Liver (tissue), 9 donors: ENCODE data around the gene DAPK1. TPM values are rescaled to one million over a fixed set of nuclear protein-coding genes. Genes with fewer than 3 reads are reported as not detected.
A peak's percentile ranks its signal among the peaks of the same experiment; 100 is the strongest.

ENCODE experiments used
- DNase-seq: peaks from one replicate; pipeline ENCODE4 v3.0.0-alpha.2; 2017; ENCODE audit warnings: low spot score
- H3K27ac ChIP-seq, 2 donors: one replicate each; pipeline ENCODE4 v1.7.0; 2013; ENCODE audit warnings: inconsistent platforms in 2 of 2, low read length in 2 of 2, control low read depth in 1 of 2, low read depth in 1 of 2, mild to moderate bottlenecking in 1 of 2
- H3K27me3 ChIP-seq, 4 donors: one replicate each; pipeline versions ENCODE4 v1.6.1 to v1.7.0; 2013; ENCODE audit warnings: low read length in 3 of 4, inconsistent platforms in 1 of 4, mild to moderate bottlenecking in 1 of 4, moderate library complexity in 1 of 4; ENCODE audit not compliant: control insufficient read depth in 4 of 4, insufficient read depth in 4 of 4
- H3K36me3 ChIP-seq, 4 donors: one replicate each; pipeline versions ENCODE4 v1.6.1 to v1.7.0; 2013; ENCODE audit warnings: low read length in 3 of 4, mild to moderate bottlenecking in 3 of 4, low read depth in 1 of 4, moderate library complexity in 1 of 4; ENCODE audit not compliant: control insufficient read depth in 4 of 4, insufficient read depth in 3 of 4
- H3K4me1 ChIP-seq, 4 donors: one replicate each; pipeline versions ENCODE4 v1.6.1 to v1.7.0; 2013; ENCODE audit warnings: low read length in 3 of 4, mild to moderate bottlenecking in 3 of 4, moderate library complexity in 1 of 4; ENCODE audit not compliant: control insufficient read depth in 4 of 4, insufficient read depth in 4 of 4
- H3K4me3 ChIP-seq, 3 donors: one replicate each; pipeline versions ENCODE4 v1.6.1 to v1.7.0; 2013; ENCODE audit warnings: low read length in 3 of 3, control low read depth in 1 of 3, low read depth in 1 of 3, mild to moderate bottlenecking in 1 of 3
- H3K9ac ChIP-seq, 2 donors: one replicate each; pipeline ENCODE4 v1.7.0; 2013; ENCODE audit warnings: low read length in 2 of 2, mild to moderate bottlenecking in 2 of 2, moderate library complexity in 2 of 2, control low read depth in 1 of 2, low read depth in 1 of 2
- H3K9me3 ChIP-seq, 4 donors: one replicate each; pipeline versions ENCODE4 v1.6.1 to v1.7.0; 2013; ENCODE audit warnings: low read length in 3 of 4; ENCODE audit not compliant: control insufficient read depth in 4 of 4
- EGR1 ChIP-seq, 2 donors: IDR thresholded peaks; 2 replicates each; pipeline ENCODE4 v1.6.1; 2016 to 2018; ENCODE audit warnings: antibody characterized with exemption in 2 of 2, low read depth in 2 of 2
- FOXA1 ChIP-seq: IDR thresholded peaks from 2 replicates; pipeline ENCODE4 v1.6.1; 2016; ENCODE audit warnings: antibody characterized with exemption
- FOXA2 ChIP-seq: IDR thresholded peaks from 2 replicates; pipeline ENCODE4 v1.6.1; 2016; ENCODE audit warnings: antibody characterized with exemption
- HNF4A ChIP-seq, 2 donors: conservative IDR thresholded peaks; 2 replicates each; pipeline ENCODE4 v1.6.1; 2016; ENCODE audit warnings: antibody characterized with exemption in 2 of 2, mild to moderate bottlenecking in 2 of 2
- HNF4G ChIP-seq: IDR thresholded peaks from 2 replicates; pipeline ENCODE4 v1.6.1; 2016; ENCODE audit warnings: antibody characterized with exemption
- NR2F2 ChIP-seq: IDR thresholded peaks from 2 replicates; pipeline ENCODE4 v1.6.1; 2016; ENCODE audit warnings: antibody characterized with exemption
- RAD21 ChIP-seq, 2 donors: IDR thresholded peaks; 2 replicates each; pipeline ENCODE4 v1.6.1; 2016; ENCODE audit warnings: antibody characterized with exemption in 2 of 2, mild to moderate bottlenecking in 2 of 2
- RXRA ChIP-seq, 2 donors: IDR thresholded peaks; 2 replicates each; pipeline ENCODE4 v1.6.1; 2017 to 2018; ENCODE audit warnings: antibody characterized with exemption in 2 of 2, mild to moderate bottlenecking in 1 of 2
- SP1 ChIP-seq: IDR thresholded peaks from 2 replicates; pipeline ENCODE4 v1.6.1; 2018; ENCODE audit warnings: antibody characterized with exemption, mild to moderate bottlenecking
- TAF1 ChIP-seq: conservative IDR thresholded peaks from 2 replicates; pipeline ENCODE4 v1.6.1; 2016; ENCODE audit warnings: antibody characterized with exemption, mild to moderate bottlenecking
- WGBS: extraction: QIAGEN DNeasy Blood & Tissue Kit; methylation state at CpG from one replicate; pipeline ENCODE4 v1.1.7; 2013; 5-methylcytosine and 5-hydroxymethylcytosine counted together
- polyA plus RNA-seq, 2 donors: library from polyadenylated mRNA; stranded (reverse) in 1 of 2; unstranded in 1 of 2; fragments of 200-250 nt in 1 of 2; fragments of >200 nt in 1 of 2; fragmentation: Nextera tagmentation in 1 of 2; extraction: Ambion mirVana in 1 of 2; gene quantifications; one replicate each; pipeline versions ENCODE4 v1.2.1 to v1.2.3, GENCODE V29; 2013 to 2015
- total RNA-seq, 2 donors: library from RNA; depleted of rRNA; stranded (reverse); fragments of >200 nt; gene quantifications; one replicate each; pipeline ENCODE4 v1.2.3, GENCODE V29; 2014
- TF ChIP-seq, protein P1 (sequence below): fragments of 150-350 bp; IDR thresholded peaks from 2 replicates; pipeline ENCODE4 v1.5.1; 2017; ENCODE audit warnings: improper control_type of control experiment, low read depth, low read length; ENCODE audit not compliant: missing input control
- TF ChIP-seq, protein P2 (sequence below): IDR thresholded peaks from 2 replicates; pipeline ENCODE4 v1.6.1; 2016; ENCODE audit warnings: antibody characterized with exemption
- TF ChIP-seq, protein P3 (sequence below): IDR thresholded peaks from 2 replicates; pipeline ENCODE4 v1.6.1; 2016; ENCODE audit warnings: antibody characterized with exemption
- TF ChIP-seq, protein P4 (sequence below): IDR thresholded peaks from 2 replicates; pipeline ENCODE4 v1.6.1; 2016; ENCODE audit warnings: antibody characterized with exemption
- TF ChIP-seq, protein P5 (sequence below): IDR thresholded peaks from 2 replicates; pipeline ENCODE4 v1.6.1; 2016; ENCODE audit warnings: antibody characterized with exemption, mild to moderate bottlenecking
- donor health status: healthy.
- donor health status: healthy.
- donor health status: healthy.
- donor health status: healthy.
- donor health status: healthy.

The DAPK1 gene
- total and polyA plus RNA-seq, 4 donors: 14.0 to 40.8 (median 21.8) TPM

DNA sequence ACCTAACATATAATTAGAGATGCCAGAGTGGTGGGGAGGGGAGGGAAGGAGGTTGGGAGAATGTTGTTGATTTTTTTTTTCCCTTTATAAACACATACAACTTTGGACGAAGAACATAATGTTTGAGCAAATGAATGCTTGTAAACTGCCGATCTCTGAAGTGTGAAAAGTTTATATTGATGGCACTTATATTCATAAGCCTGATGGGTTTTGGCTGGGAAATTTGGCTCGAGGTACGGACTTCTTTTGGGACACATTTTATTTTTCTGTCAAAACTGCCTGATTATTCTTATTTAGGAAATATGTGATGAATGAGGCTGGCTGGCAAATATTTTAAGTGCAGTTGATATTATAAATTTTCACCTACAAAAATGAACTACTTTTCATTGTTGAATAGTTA is 9.9 kb downstream of the DAPK1 start:
- peaks cover 0 to 20% (median 3%) of the 10 kb centered on the region in 4 donors for H3K36me3 ChIP-seq
- H3K4me1 ChIP-seq: peaks cover 1 to 54% (median 28%) of the 10 kb centered on the region in 4 donors
- DNase-seq: no peak
- H3K27me3 ChIP-seq: no peaks in the 10 kb centered on the region
- WGBS: 82% methylated on average over 4 of the region's 4 CpGs
- H3K4me3 ChIP-seq: no peak overlapping the region
- H3K27ac ChIP-seq: no peak overlapping the region
- H3K9me3 ChIP-seq: no peaks in the 10 kb centered on the region
- TF ChIP-seq, protein P1, sequence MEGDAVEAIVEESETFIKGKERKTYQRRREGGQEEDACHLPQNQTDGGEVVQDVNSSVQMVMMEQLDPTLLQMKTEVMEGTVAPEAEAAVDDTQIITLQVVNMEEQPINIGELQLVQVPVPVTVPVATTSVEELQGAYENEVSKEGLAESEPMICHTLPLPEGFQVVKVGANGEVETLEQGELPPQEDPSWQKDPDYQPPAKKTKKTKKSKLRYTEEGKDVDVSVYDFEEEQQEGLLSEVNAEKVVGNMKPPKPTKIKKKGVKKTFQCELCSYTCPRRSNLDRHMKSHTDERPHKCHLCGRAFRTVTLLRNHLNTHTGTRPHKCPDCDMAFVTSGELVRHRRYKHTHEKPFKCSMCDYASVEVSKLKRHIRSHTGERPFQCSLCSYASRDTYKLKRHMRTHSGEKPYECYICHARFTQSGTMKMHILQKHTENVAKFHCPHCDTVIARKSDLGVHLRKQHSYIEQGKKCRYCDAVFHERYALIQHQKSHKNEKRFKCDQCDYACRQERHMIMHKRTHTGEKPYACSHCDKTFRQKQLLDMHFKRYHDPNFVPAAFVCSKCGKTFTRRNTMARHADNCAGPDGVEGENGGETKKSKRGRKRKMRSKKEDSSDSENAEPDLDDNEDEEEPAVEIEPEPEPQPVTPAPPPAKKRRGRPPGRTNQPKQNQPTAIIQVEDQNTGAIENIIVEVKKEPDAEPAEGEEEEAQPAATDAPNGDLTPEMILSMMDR: no peak
- TF ChIP-seq, protein P2, sequence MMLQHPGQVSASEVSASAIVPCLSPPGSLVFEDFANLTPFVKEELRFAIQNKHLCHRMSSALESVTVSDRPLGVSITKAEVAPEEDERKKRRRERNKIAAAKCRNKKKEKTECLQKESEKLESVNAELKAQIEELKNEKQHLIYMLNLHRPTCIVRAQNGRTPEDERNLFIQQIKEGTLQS: no peak
- TF ChIP-seq TAF1 (no peak), HNF4A (conservative IDR thresholded peaks at IDR 0.05) (no peak), NR2F2 (no peak), SP1 (no peak), RAD21 (IDR thresholded peaks at IDR 0.05) (no peak), EGR1 (IDR thresholded peaks at IDR 0.05; ENCODE audit: low read depth in 2 of 2) (no peak)
- TF ChIP-seq, protein P3, sequence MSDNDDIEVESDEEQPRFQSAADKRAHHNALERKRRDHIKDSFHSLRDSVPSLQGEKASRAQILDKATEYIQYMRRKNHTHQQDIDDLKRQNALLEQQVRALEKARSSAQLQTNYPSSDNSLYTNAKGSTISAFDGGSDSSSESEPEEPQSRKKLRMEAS: no peak
- no peak overlapping the region for H3K9ac ChIP-seq

DNA sequence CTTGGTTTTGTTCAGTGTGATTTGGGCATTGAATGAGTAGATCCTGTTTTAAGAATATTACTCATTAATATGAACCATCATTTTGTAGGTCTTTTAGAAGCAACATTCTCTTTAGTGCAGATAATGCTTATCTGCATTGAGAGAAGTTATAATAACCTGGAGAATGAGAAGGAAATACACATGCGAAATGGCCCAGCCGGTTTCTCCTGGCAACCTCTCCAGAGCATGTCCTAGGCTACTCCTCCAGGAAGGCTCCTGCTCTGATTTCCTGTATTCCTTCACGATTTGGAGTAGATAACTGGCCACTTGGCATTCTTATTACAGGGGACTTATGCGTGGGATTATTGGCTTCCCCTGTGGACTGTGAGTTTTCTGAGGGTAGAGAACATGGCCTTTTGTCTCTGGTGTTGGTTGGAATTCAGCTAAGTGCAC is 12.6 kb downstream of the DAPK1 start:
- Histone ChIP-seq H3K4me1 (peaks cover 0 to 49% (median 24%) of the 10 kb centered on the region in 4 donors), H3K27me3 (no peaks in the 10 kb centered on the region), H3K9ac (no peak overlapping the region), H3K4me3 (no peak overlapping the region), H3K9me3 (no peaks in the 10 kb centered on the region), H3K27ac (peak overlapping the region in 1 of 2 donors; percentile 19), H3K36me3 (peaks cover 0 to 16% (median 3%) of the 10 kb centered on the region in 4 donors)
- TF ChIP-seq FOXA2 (no peak), HNF4A (conservative IDR thresholded peaks at IDR 0.05) (no peak), NR2F2 (no peak), HNF4G (no peak), SP1 (no peak), FOXA1 (no peak), RXRA (IDR thresholded peaks at IDR 0.05) (no peak)
- TF ChIP-seq, protein P4, sequence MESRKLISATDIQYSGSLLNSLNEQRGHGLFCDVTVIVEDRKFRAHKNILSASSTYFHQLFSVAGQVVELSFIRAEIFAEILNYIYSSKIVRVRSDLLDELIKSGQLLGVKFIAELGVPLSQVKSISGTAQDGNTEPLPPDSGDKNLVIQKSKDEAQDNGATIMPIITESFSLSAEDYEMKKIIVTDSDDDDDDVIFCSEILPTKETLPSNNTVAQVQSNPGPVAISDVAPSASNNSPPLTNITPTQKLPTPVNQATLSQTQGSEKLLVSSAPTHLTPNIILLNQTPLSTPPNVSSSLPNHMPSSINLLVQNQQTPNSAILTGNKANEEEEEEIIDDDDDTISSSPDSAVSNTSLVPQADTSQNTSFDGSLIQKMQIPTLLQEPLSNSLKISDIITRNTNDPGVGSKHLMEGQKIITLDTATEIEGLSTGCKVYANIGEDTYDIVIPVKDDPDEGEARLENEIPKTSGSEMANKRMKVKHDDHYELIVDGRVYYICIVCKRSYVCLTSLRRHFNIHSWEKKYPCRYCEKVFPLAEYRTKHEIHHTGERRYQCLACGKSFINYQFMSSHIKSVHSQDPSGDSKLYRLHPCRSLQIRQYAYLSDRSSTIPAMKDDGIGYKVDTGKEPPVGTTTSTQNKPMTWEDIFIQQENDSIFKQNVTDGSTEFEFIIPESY: no peak
- TF ChIP-seq, protein P5, sequence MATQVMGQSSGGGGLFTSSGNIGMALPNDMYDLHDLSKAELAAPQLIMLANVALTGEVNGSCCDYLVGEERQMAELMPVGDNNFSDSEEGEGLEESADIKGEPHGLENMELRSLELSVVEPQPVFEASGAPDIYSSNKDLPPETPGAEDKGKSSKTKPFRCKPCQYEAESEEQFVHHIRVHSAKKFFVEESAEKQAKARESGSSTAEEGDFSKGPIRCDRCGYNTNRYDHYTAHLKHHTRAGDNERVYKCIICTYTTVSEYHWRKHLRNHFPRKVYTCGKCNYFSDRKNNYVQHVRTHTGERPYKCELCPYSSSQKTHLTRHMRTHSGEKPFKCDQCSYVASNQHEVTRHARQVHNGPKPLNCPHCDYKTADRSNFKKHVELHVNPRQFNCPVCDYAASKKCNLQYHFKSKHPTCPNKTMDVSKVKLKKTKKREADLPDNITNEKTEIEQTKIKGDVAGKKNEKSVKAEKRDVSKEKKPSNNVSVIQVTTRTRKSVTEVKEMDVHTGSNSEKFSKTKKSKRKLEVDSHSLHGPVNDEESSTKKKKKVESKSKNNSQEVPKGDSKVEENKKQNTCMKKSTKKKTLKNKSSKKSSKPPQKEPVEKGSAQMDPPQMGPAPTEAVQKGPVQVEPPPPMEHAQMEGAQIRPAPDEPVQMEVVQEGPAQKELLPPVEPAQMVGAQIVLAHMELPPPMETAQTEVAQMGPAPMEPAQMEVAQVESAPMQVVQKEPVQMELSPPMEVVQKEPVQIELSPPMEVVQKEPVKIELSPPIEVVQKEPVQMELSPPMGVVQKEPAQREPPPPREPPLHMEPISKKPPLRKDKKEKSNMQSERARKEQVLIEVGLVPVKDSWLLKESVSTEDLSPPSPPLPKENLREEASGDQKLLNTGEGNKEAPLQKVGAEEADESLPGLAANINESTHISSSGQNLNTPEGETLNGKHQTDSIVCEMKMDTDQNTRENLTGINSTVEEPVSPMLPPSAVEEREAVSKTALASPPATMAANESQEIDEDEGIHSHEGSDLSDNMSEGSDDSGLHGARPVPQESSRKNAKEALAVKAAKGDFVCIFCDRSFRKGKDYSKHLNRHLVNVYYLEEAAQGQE: no peak
- DNase-seq: no peak
- WGBS: 80% methylated on average over 4 of the region's 4 CpGs
